Esophagus (tissue), 2 donors: ENCODE results near the gene TPO. TPM values are rescaled to one million over a fixed set of nuclear protein-coding genes. Genes with fewer than 3 reads are reported as not detected.
"Not testable (repeated sequence)": the region's sequence is repeated elsewhere in the genome, so short reads cannot be mapped to it uniquely, and the experiment has no call there.

Experiments
- H3K27ac ChIP-seq, 2 donors: one replicate each; pipeline ENCODE4 v1.5.1; 2013; ENCODE audit warnings: low read depth in 2 of 2, mild to moderate bottlenecking in 2 of 2, inconsistent platforms in 1 of 2, low read length in 1 of 2, moderate library complexity in 1 of 2
- H3K27me3 ChIP-seq, 2 donors: one replicate each; pipeline ENCODE4 v1.6.1; 2013; ENCODE audit warnings: low read length in 2 of 2, control low read depth in 1 of 2, mild to moderate bottlenecking in 1 of 2; ENCODE audit not compliant: insufficient read depth in 2 of 2, control insufficient read depth in 1 of 2
- H3K36me3 ChIP-seq, 2 donors: one replicate each; pipeline ENCODE4 v1.6.1; 2013; ENCODE audit warnings: low read length in 1 of 2; ENCODE audit not compliant: control insufficient read depth in 2 of 2, insufficient read depth in 2 of 2
- H3K4me1 ChIP-seq, 2 donors: one replicate each; pipeline ENCODE4 v1.6.1; 2013; ENCODE audit warnings: low read length in 1 of 2; ENCODE audit not compliant: control insufficient read depth in 2 of 2, insufficient read depth in 2 of 2
- H3K4me3 ChIP-seq, 2 donors: one replicate each; pipeline ENCODE4 v1.5.1; 2013; ENCODE audit warnings: low read length in 2 of 2, mild to moderate bottlenecking in 2 of 2, low read depth in 1 of 2, moderate library complexity in 1 of 2
- H3K9me3 ChIP-seq, 2 donors: one replicate each; pipeline ENCODE4 v1.6.1; 2013; ENCODE audit warnings: mild to moderate bottlenecking in 2 of 2, low read depth in 1 of 2, low read length in 1 of 2, moderate library complexity in 1 of 2; ENCODE audit not compliant: control insufficient read depth in 2 of 2, insufficient read depth in 1 of 2
- WGBS, 2 donors: extraction: QIAGEN DNeasy Blood & Tissue Kit; methylation state at CpG; one replicate each; pipeline ENCODE4 v1.1.7; 2013; 5-methylcytosine and 5-hydroxymethylcytosine counted together
- polyA plus RNA-seq, 2 donors: library from polyadenylated mRNA; stranded (reverse); fragments of 200-250 nt; gene quantifications; one replicate each; pipeline ENCODE4 v1.2.3, GENCODE V29; 2013
- donor health status: healthy with polysubstance abuse.
- donor health status: Bipolar disorder and iron deficiency.

Gene TPO
- polyA plus RNA-seq, 2 donors = 1.3 to 1.5 TPM

GRCh38 chr2:1563943-1564891 lies 151.0 kb downstream of the TPO start:
- WGBS, 2 donors = 72 to 78% methylated on average over 23 of the region's 23 CpGs
- Histone ChIP-seq H3K4me1 (no peaks in the 10 kb centered on the region), H3K36me3 (no peaks in the 10 kb centered on the region)

GRCh38 chr2:1567556-1568344 lies 154.5 kb downstream of the TPO start:
- Histone ChIP-seq H3K9me3 (peaks cover 4 to 5% of the 10 kb centered on the region in 2 donors), H3K27ac (no peak overlapping the region), H3K4me1 (no peaks in the 10 kb centered on the region), H3K27me3 (no peaks in the 10 kb centered on the region), H3K4me3 (no peak overlapping the region), H3K36me3 (no peaks in the 10 kb centered on the region)
- 95 to 96% methylated on average over 33 to 34 of the region's 34 CpGs for WGBS, 2 donors

More at GRCh38 chr2:1563943-1564891, 151.0 kb downstream of the TPO start:
- no peak overlapping the region for H3K4me3 ChIP-seq
- no peaks in the 10 kb centered on the region for H3K27me3 ChIP-seq
- H3K27ac ChIP-seq = no peak overlapping the region
- H3K9me3 ChIP-seq = peaks cover 4 to 5% of the 10 kb centered on the region in 2 donors

- not testable (repeated sequence) for H3K4me3 ChIP-seq, H3K36me3 ChIP-seq, H3K27ac ChIP-seq, H3K27me3 ChIP-seq, H3K9me3 ChIP-seq, H3K4me1 ChIP-seq
- 93 to 95% methylated on average over 38 to 39 of the region's 39 CpGs for WGBS, 2 donors
Observed at GRCh38 chr2:1568345-1568668, 155.0 kb downstream of the TPO start.

GRCh38 chr2:1569879-1570450 lies 156.7 kb downstream of the TPO start:
- Histone ChIP-seq H3K4me1 (no peaks in the 10 kb centered on the region), H3K4me3 (no peak overlapping the region), H3K36me3 (no peaks in the 10 kb centered on the region), H3K27me3 (peaks cover 0 to 2% of the 10 kb centered on the region in 2 donors), H3K27ac (no peak overlapping the region), H3K9me3 (peaks cover 4 to 5% of the 10 kb centered on the region in 2 donors)
- 78 to 82% methylated on average over 10 of the region's 10 CpGs for WGBS, 2 donors

DNA sequence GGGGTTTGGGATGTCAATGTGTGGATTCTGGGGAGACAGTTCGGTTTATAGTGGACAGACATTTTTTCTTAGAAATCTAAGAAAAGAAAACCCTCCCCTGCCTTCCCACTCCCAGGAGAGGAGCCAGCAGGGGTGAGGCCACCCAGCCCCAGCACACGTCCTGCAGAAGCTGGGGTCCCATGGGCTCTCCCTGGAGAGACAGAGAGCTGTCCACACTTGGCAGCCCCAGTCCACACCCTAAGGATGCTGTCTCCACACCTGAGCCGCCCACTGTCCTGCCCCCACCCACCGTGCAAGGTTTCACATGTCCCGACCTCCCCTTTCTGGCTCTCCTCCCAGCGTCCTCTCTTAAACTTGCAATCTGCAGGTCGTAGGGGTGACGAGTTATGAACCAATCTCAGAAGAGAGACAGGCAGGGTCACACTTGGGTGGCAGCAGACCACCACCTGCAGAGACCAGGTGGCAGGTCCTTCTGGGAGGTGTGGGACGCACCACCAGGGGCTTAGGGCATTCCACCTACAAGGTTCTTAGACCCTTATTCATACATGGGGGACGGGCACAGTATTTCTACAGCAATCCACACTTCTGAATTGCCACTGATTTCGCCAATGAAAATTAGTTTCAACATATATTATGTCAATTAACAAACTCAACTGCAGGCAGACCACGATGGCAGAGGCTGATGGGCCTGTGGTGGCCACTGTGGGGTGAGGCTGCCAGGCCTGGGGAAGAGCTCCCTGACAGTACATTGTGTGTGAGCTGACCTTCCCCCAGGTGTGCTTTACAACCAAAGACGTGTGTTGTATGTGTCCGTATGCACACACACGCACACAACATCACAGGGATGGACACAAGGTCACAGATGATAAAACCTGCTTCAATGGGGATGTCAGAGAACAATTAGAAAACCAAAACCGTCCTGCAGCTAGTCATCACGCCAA lies 158.5 kb downstream of the TPO start:
- Histone ChIP-seq H3K4me3 (no peak overlapping the region), H3K9me3 (peaks cover 4 to 5% of the 10 kb centered on the region in 2 donors), H3K36me3 (no peaks in the 10 kb centered on the region), H3K27ac (no peak overlapping the region), H3K27me3 (peaks cover 0 to 2% of the 10 kb centered on the region in 2 donors), H3K4me1 (no peaks in the 10 kb centered on the region)
- 73 to 77% methylated on average over 17 of the region's 17 CpGs for WGBS, 2 donors

- Histone ChIP-seq H3K27ac (no peak overlapping the region), H3K27me3 (peaks cover 0 to 2% of the 10 kb centered on the region in 2 donors)
Observed at GRCh38 chr2:1572638-1573037, 159.4 kb downstream of the TPO start.

GRCh38 chr2:1577846-1578245 lies 164.6 kb downstream of the TPO start:
- Histone ChIP-seq H3K4me3 (no peak overlapping the region), H3K9me3 (no peaks in the 10 kb centered on the region), H3K4me1 (no peaks in the 10 kb centered on the region), H3K27me3 (peaks cover 0 to 2% of the 10 kb centered on the region in 2 donors), H3K36me3 (no peaks in the 10 kb centered on the region), H3K27ac (no peak overlapping the region)
- WGBS, 2 donors = 76 to 88% methylated on average over 5 of the region's 5 CpGs

More at GRCh38 chr2:1572638-1573037, 159.4 kb downstream of the TPO start:
- 70 to 71% methylated on average over 10 of the region's 10 CpGs for WGBS, 2 donors
- Histone ChIP-seq H3K4me1 (no peaks in the 10 kb centered on the region), H3K9me3 (peaks cover 2 to 5% of the 10 kb centered on the region in 2 donors), H3K4me3 (no peak overlapping the region), H3K36me3 (no peaks in the 10 kb centered on the region)

DNA sequence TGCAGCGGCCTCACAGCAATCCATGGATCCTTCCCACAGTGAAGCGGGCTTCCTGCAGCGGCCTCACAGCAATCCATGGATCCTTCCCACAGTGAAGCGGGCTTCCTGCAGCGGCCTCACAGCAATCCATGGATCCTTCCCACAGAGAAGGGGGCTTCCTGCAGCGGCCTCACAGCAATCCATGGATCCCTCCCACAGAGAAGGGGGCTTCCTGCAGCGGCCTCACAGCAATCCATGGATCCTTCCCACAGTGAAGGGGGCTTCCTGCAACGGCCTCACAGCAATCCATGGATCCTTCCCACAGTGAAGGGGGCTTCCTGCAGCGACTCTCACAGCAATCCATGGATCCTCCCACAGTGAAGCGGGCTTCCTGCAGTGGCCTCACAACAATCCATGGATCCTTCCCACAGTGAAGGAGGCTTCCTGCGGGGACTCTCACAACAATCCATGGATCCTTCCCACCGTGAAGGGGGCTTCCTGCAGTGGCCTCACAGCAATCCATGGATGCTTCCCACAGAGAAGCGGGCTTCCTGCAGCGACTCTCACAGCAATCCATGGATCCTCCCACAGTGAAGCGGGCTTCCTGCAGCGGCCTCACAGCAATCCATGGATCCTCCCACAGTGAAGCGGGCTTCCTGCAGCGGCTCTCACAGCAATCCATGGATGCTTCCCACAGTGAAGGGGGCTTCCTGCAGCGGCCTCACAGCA lies 168.1 kb downstream of the TPO start:
- 87 to 89% methylated on average over 19 of the region's 19 CpGs for WGBS, 2 donors
- not testable (repeated sequence) for H3K27ac ChIP-seq, H3K4me3 ChIP-seq, H3K4me1 ChIP-seq, H3K9me3 ChIP-seq, H3K36me3 ChIP-seq, H3K27me3 ChIP-seq
